Fibroblast of lung (primary cell): ENCODE measurements around the gene GABRG3.

ENCODE experiments used
- CTCF ChIP-seq, 2 donors: IDR thresholded peaks in 1 of 2; conservative IDR thresholded peaks in 1 of 2; 1 replicate in 1 of 2; 2 replicates in 1 of 2; pipeline ENCODE4 v1.5.1; 2011 to 2012; ENCODE audit warnings: low read length in 2 of 2, control low read depth in 1 of 2, inconsistent platforms in 1 of 2, low read depth in 1 of 2, mild to moderate bottlenecking in 1 of 2
- EZH2 ChIP-seq: IDR thresholded peaks from 2 replicates; pipeline ENCODE4 v1.5.1; 2012; ENCODE audit warnings: low read length, control low read depth, mild to moderate bottlenecking; ENCODE audit errors: missing control alignments

GRCh38 chr15:27241943-27242342 is 271.0 kb downstream of the GABRG3 start:
- no peak for TF ChIP-seq CTCF (conservative IDR thresholded peaks at IDR 0.05 in 1 of 2, IDR thresholded peaks at IDR 0.05 in 1 of 2; ENCODE audit: low read depth in 1 of 2, low read length in 2 of 2)
- no peak for TF ChIP-seq EZH2
